Activated T-cell treated with anti-CD3 and anti-CD28 coated beads, Interleukin-2, amount 50 U/mL, for 48 hours (primary cell): Measurements from ENCODE around the gene KIF12.
A peak's percentile ranks its signal among the peaks of the same experiment; 100 is the strongest.

Source experiments
- DNase-seq, 2 experiments: peaks; one replicate each; pipeline ENCODE4 v3.0.0-alpha.2; 2020

The KIF12 gene

GRCh38 chr9:114061830-114062474, 37.1 kb downstream of the KIF12 start:
- no peak for DNase-seq

- DNase-seq, result no peak
Measured at GRCh38 chr9:114061292-114061691, 37.8 kb downstream of the KIF12 start.

GRCh38 chr9:114060711-114061110, 38.4 kb downstream of the KIF12 start:
- no peak for DNase-seq

DNA sequence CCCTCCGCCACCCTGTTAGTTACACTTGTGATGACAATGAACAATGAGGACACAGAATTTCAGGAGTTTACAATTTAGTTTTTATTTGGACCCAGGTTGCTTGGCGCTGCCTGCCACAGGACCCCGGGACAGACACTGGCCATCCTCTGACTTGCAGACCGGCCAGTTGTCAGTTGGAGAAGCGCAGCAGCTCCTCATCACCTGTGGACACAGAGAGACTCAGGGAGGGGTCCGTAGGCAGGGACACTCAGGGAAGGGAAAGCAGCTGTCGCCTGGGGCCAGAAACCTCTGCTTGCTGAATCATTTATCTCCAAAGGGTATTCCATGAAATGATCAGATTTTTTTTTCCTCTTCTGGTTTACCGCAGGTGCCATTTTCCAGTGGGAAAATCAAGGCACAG, 39.0 kb downstream of the KIF12 start:
- no peak for DNase-seq

DNA sequence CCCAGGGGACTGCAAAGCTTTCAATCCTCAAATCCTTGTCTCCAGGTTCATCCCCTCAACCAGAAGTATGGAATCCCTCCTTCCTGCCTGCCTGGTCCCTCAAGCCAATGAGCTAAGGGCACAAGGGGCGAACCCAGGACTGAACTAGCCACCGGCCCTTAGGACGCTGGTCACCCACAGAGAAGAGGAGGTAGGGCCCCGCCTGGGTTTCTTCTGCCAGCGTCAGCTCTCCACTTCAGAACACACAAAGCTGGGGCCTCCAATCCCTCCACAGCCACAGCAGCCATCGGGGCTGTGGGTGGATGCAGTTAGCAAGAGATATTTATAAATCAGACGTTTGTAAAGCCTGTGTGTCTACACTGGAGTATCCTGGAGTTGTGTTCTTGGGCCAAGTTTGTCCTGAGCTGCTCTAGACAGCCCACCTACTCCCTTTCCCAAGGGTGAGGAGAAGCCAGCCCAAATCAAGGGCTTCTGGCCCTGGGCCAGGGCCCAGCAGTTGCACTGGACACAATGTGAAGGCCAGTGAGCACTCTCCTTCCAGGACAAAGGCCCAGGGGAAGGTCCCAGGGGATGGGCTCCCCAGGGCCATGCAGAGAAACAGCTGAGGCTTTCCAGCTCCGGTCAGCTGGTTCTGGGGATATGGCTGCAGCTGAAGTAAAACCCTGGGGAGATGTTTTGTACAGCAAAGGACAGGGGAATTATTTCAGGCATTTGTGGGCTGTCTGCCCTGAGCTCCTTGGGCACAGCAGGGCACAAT, 39.9 kb downstream of the KIF12 start:
- DNase-seq, result no peak

- DNase-seq, result no peak
Measured at GRCh38 chr9:114058688-114059046, 40.4 kb downstream of the KIF12 start.

GRCh38 chr9:114057161-114057885, 41.8 kb downstream of the KIF12 start:
- no peak for DNase-seq

- DNase-seq, result no peak
Measured at GRCh38 chr9:114056527-114056926, 42.6 kb downstream of the KIF12 start.

DNA sequence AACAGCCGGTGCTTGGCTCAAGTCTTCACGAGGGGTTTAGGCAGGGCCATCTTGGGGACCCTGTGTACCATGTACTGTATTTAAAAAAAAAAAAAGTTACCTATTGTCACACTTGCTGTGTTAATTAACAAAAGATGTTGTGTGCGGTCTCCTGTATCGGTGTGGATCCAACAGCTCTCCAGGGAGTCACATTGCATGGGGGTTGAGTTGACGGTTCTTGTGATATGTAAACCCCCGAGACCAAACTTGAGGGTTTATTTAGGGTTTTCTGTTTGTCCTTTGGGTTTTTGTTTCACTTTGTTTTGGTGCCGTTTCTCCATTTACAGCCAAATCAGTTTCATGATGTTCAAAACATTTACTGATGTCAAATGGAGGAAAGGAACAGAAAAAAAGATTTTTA, 43.2 kb downstream of the KIF12 start:
- DNase-seq, result no peak

GRCh38 chr9:114055061-114055460, 44.0 kb downstream of the KIF12 start:
- no peak for DNase-seq

GRCh38 chr9:114054191-114054690, 44.9 kb downstream of the KIF12 start:
- no peak for DNase-seq

DNA sequence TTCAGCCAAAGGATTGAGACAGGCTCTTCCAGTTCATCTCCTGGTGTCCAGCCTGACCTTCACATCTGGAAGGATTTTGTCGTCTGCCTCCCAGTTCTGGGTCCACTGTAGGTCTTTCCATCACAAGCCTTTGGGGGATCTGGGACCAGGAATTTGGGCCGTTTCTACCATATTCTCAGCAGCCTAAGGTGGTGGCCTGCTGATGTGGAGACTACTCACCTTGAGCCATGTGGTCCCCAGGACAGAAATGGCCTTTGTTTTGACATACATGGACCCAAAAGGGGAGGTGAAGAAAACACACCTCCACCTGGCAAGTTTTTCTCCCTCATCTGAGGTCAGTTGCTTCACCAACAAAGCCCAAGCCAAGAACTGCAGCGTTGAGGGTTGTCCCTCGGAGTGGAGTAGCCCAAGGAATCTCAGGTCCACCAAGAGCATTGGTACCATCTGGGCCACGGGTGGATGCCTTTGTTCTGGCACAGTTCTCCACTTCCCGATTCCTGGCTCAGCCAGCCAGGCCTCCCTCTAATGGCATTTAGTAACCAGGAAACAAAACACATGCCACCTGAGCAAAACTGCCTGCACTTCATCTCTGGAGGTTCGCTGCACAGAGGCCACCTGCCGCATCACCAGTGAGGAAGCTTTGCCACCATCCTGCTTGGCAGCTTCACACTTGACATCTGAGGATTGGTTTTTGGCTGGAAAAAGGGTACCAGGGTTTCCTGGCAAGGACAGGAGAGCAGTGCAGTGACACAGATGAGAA, 45.7 kb downstream of the KIF12 start:
- DNase-seq, result no peak

DNA sequence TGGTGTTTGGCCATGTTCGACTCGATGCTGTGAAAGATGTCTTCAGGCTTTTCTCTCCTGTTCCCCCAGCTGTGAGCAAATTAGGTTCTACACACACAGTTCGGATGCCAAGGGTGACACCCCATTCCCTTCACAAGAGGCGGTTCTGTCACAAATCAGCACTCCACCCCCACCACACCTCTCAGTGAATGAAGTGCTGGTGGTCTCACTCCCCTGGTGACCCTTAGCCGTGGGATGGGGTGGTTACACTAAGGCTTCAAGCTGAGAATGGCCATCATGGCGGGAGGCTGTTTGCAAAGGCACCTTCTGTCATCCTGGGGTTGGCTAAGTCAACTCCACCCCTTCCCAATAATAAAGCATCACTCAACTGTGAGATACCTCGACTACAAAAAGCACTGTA, 47.4 kb downstream of the KIF12 start:
- no peak for DNase-seq

DNA sequence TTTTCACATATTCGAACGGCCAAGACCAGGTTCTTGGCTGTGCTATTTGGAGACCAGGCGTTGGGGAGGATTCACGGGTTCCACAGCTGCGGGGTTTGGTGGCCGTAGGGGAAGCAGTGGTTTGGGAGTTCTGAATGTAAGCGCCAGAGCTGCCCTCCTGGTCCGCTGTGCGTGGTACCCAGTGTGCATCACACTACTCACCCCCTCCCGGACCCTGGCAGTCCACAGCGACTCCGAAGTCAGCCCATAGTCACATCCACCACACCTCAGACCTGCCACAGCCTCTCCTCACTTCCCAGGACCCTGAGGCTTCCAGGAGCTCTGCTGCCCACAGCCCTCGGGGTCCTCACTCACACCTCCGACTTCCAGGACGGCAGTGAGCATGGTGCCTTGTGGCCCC, 47.8 kb downstream of the KIF12 start:
- DNase-seq, result no peak

DNA sequence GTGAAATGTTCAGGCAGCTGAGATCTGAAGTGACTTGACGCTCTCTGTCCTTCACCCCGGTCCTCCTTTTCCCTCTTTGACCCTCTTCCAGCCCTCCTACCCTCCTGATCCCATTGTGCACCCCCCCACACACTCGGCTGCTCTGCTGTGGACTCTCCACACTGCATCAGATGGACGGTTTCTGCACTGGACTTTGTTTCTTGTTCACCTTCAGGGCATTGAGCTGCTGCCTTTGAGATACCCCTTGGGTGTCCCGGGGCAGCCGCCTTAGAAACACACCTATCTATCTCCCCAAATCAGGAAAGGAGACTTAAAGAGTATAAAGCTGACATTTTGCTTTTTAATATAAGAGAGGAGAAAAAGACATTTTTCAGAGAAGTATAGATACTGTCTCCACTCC, 48.4 kb downstream of the KIF12 start:
- DNase-seq, result no peak

GRCh38 chr9:114050226-114050568, 48.9 kb downstream of the KIF12 start:
- DNase-seq, result no peak

DNA sequence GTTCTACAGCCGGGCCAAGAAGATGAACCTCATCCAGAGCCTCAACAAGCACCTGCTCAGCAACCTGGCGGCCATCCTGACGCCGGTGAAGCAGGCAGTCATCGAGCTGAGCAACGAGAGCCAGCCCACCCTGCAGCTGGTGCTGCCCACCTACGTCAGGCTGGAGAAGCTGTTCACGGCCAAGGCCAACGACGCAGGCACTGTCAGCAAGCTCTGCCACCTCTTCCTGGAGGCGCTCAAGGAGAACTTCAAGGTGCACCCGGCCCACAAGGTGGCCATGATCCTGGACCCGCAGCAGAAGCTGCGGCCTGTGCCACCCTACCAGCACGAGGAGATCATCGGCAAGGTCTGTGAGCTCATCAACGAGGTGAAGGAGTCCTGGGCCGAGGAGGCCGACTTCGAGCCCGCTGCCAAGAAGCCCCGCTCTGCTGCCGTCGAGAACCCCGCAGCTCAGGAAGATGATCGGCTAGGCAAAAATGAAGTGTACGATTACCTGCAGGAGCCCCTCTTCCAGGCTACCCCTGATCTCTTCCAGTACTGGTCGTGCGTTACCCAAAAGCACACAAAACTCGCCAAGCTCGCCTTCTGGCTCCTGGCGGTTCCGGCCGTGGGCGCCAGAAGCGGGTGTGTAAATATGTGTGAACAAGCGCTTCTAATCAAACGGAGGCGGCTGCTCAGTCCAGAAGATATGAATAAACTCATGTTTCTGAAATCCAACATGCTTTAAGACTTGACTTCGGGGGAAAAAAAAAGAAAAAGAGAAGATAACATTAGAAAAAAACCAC, 49.5 kb downstream of the KIF12 start:
- DNase-seq, result no peak

- no peak for DNase-seq
Measured at GRCh38 chr9:114048533-114049415, 50.3 kb downstream of the KIF12 start.

- DNase-seq, result peak in 1 of 2 experiments; percentile 8
Measured at GRCh38 chr9:114047717-114048116, 51.4 kb downstream of the KIF12 start.

GRCh38 chr9:114046875-114047274, 52.2 kb downstream of the KIF12 start:
- DNase-seq, result no peak

DNA sequence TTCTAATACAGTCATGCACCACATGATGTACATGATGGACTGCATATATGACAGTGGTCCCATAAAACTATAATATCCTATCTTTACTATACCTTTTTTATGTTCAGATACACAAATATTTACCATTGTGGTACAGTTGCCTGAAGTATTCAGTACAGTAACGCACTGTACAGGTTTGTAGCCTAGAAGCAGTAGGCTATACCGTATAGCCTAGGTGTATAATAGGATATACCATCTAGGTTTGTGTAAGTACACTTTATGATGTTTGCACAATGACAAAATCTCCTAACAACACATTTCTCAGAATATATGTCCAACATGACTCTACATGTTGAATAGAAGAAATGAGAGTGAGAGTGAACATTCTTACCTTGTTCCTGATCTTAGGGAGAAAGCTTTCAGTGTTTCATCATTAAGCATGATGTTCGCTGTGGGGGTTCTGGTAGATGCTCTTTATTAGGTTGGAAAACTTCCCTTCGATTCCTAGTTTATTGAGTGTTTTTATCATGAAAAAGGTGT, 52.8 kb downstream of the KIF12 start:
- no peak for DNase-seq
